Endothelial cell (in vitro differentiated cells): ENCODE measurements around the gene PPP2R2B. TPM values are rescaled to one million over a fixed set of nuclear protein-coding genes. Genes with fewer than 3 reads are reported as not detected.

ENCODE experiments used
- DNase-seq: peaks from one replicate; pipeline ENCODE4 v3.0.0; 2021; ENCODE audit warnings: low spot score
- H3K27ac Mint-ChIP-seq: one replicate; pipeline ENCODE4 v1.8.0; 2021; ENCODE audit warnings: mixed read lengths, inconsistent platforms; ENCODE audit not compliant: unreplicated experiment
- H3K27me3 Mint-ChIP-seq: one replicate; pipeline ENCODE4 v1.8.0; 2021; ENCODE audit warnings: mild to moderate bottlenecking, moderate library complexity, mixed read lengths, inconsistent platforms; ENCODE audit not compliant: unreplicated experiment
- H3K36me3 Mint-ChIP-seq: one replicate; pipeline ENCODE4 v1.8.0; 2021; ENCODE audit warnings: mild to moderate bottlenecking, low read depth, mixed read lengths, inconsistent platforms; ENCODE audit not compliant: unreplicated experiment
- H3K4me1 Mint-ChIP-seq: one replicate; pipeline ENCODE4 v1.8.0; 2021; ENCODE audit warnings: mild to moderate bottlenecking, mixed read lengths, inconsistent platforms; ENCODE audit not compliant: unreplicated experiment
- H3K4me3 Mint-ChIP-seq: one replicate; pipeline ENCODE4 v1.8.0; 2021; ENCODE audit warnings: mild to moderate bottlenecking, mixed read lengths, inconsistent platforms; ENCODE audit not compliant: unreplicated experiment
- H3K9me3 Mint-ChIP-seq: one replicate; pipeline ENCODE4 v1.8.0; 2021; ENCODE audit warnings: mixed read lengths, inconsistent platforms; ENCODE audit not compliant: unreplicated experiment
- CTCF ChIP-seq: fragments of 200-600 bp; sonication (generic); IDR thresholded peaks from one replicate; pipeline ENCODE4 v1.5.0; 2021; ENCODE audit warnings: antibody characterized with exemption; ENCODE audit not compliant: unreplicated experiment
- total RNA-seq: library from RNA; stranded (reverse); fragmentation: NEBNext Ultra II Directional; extraction: Animal tissue kit (Norgen Biotek cat#: 25700); gene quantifications from one replicate; pipeline ENCODE4 v1.2.1, GENCODE V29; 2021; ENCODE audit not compliant: unreplicated experiment

PPP2R2B gene
- total RNA-seq, 1 donor from 2014 or later: 0.59 TPM

- no peaks in the 10 kb centered on the region for H3K9me3 Mint-ChIP-seq
- no peaks in the 10 kb centered on the region for H3K27me3 Mint-ChIP-seq
- no peaks in the 10 kb centered on the region for H3K36me3 Mint-ChIP-seq
- H3K27ac Mint-ChIP-seq: no peak overlapping the region
- TF ChIP-seq CTCF: no peak
- no peak overlapping the region for H3K4me3 Mint-ChIP-seq
- no peak for DNase-seq
- H3K4me1 Mint-ChIP-seq: peaks cover 14% of the 10 kb centered on the region
Measured at GRCh38 chr5:146698651-146699050, 179.9 kb downstream of the PPP2R2B start.

GRCh38 chr5:146697211-146697610 lies 181.3 kb downstream of the PPP2R2B start:
- no peak for TF ChIP-seq CTCF
- no peak for DNase-seq
- Mint-ChIP-seq H3K27ac (no peak overlapping the region), H3K9me3 (no peaks in the 10 kb centered on the region), H3K36me3 (no peaks in the 10 kb centered on the region), H3K4me1 (peaks cover 14% of the 10 kb centered on the region), H3K27me3 (no peaks in the 10 kb centered on the region), H3K4me3 (no peak overlapping the region)

GRCh38 chr5:146695646-146696045 lies 182.9 kb downstream of the PPP2R2B start:
- Mint-ChIP-seq H3K36me3 (no peaks in the 10 kb centered on the region), H3K27me3 (no peaks in the 10 kb centered on the region), H3K9me3 (no peaks in the 10 kb centered on the region), H3K27ac (no peak overlapping the region), H3K4me1 (peaks cover 9% of the 10 kb centered on the region), H3K4me3 (no peak overlapping the region)
- TF ChIP-seq CTCF: no peak
- no peak for DNase-seq

GRCh38 chr5:146690880-146691355 lies 187.6 kb downstream of the PPP2R2B start:
- no peak for TF ChIP-seq CTCF
- H3K36me3 Mint-ChIP-seq: no peaks in the 10 kb centered on the region

GRCh38 chr5:146687630-146688029 lies 190.9 kb downstream of the PPP2R2B start:
- Mint-ChIP-seq H3K36me3 (no peaks in the 10 kb centered on the region), H3K9me3 (no peaks in the 10 kb centered on the region), H3K27me3 (no peaks in the 10 kb centered on the region), H3K27ac (no peak overlapping the region), H3K4me1 (peaks cover 3% of the 10 kb centered on the region), H3K4me3 (no peak overlapping the region)
- TF ChIP-seq CTCF: no peak
- no peak for DNase-seq

More at GRCh38 chr5:146690880-146691355, 187.6 kb downstream of the PPP2R2B start:
- DNase-seq: no peak
- H3K4me3 Mint-ChIP-seq: no peak overlapping the region
- peaks cover 3% of the 10 kb centered on the region for H3K4me1 Mint-ChIP-seq
- H3K27ac Mint-ChIP-seq: no peak overlapping the region
- no peaks in the 10 kb centered on the region for H3K27me3 Mint-ChIP-seq
- H3K9me3 Mint-ChIP-seq: no peaks in the 10 kb centered on the region
